GM12801 (cell line): ENCODE measurements around the gene SLC7A6OS.

ENCODE experiments used
- CTCF ChIP-seq: IDR thresholded peaks from one replicate; pipeline ENCODE4 v1.5.1; 2011; ENCODE audit warnings: control low read depth; ENCODE audit not compliant: insufficient read length; ENCODE audit errors: extremely low read depth

SLC7A6OS gene

DNA sequence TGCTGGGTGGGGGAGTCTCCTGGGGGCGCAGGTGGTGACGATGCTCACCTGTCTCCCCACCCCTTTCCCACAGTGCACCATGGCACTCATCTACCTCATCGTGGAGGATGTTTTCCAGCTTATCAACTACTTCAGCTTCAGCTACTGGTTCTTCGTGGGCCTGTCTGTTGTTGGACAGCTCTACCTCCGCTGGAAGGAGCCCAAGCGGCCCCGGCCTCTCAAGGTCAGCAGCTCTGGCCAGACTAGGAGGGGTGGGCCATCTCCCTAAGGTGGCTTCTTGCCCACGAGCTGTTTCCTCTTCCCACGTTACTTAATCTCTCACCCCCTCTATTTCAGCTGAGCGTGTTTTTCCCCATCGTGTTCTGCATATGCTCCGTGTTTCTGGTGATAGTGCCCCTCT, 14.5 kb downstream of the SLC7A6OS start:
- TF ChIP-seq CTCF: no peak

DNA sequence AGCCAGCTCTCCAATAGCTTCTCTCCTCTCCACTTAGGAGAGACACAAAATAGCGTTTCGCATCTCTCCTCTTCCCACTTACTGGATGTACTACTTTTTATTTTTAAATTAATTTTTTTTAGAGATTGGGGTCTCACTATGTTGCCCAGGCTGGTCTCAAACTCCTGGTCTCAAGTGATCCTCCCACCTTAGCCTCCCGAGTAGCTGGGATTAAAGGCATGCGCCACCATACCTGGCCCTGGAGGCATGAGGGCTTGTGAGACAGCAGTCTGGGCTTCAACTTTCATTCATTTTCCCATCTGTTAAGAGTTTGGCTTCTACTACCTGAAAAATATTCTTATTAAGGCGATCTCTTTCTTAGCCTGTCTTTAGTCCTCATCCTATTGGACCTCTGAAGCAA, 18.3 kb downstream of the SLC7A6OS start:
- TF ChIP-seq CTCF: no peak

- no peak for TF ChIP-seq CTCF
These were observed 19.5 kb downstream of the SLC7A6OS start for GRCh38 chr16:68291227-68291626.

DNA sequence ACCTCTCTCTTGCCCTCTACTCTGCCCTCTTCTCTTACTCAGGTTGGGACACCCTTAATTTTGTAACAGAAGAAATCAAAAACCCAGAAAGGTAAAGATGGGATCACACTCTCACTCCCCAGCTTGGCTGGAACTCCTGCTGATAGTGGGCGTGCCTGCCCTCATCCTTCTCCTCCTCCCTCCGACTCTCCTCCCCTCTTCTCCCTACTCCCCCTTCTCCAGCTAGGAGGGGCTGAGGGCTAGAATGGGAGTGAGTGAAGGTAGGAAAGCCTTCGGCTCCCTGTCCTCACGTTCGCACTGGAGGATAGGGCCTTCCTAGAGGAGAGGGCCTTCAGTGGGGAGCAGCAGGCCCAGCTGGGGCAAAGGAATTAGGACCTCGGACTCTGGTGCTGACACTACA, 20.3 kb downstream of the SLC7A6OS start:
- no peak for TF ChIP-seq CTCF

DNA sequence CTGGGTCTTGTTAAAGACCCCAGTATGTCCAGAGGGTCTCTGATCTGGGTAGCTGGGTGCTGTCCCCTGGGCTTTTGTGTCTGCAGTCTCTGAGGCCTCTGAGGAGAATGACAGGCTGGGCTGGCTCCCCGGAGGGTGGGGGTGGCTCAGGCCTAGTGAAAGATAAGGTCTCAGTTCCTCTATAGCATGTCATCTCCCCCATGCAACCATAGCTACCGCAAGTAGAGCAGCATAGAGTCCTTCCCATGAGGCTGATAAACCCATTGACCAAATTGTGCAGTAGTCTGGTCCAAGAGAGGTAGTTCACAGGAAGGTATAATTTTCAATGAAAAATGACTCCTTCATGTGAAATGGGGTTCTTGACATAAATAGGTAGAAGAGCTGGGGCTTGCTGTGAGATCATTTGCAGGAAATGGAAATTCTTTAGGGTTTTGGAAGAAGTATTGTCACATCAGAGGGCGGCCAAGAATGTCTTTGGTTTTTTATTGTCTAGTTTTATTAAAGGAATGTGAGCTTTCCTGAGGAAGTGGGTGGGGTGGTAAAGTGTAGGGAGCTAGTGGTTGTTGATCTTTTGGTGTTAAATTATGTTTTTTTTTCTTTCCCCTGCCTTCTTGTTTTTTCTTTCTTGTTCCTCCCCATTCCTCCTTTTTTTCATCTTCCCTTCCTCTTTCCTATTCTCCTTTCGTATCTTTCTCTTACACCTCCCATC, 21.0 kb downstream of the SLC7A6OS start:
- no peak for TF ChIP-seq CTCF

DNA sequence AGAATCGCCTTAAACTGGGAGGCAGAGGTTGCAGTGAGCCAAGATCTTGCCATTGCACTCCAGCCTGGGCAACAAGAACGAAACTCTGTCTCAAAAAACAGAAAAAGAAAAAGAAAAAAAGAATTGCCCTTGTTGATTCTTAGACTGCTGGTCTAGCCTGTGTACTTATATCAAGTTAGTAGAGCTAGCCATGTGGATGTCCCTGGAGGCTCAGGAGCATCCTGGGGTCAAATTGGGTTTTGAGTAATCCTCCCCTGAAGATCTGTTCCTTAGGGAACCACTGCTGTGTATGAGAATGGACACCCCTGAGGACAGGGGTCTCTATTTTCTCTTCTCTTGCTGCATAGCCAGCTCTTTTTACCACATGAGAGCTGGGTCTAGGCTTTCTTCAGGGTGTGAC, 21.5 kb downstream of the SLC7A6OS start:
- TF ChIP-seq CTCF: no peak

- TF ChIP-seq CTCF: no peak
These were observed 22.5 kb downstream of the SLC7A6OS start for GRCh38 chr16:68288252-68288650.
